GM23338 (cell line): ENCODE measurements around the gene RPL15. TPM values are rescaled to one million over a fixed set of nuclear protein-coding genes. Genes with fewer than 3 reads are reported as not detected.
A peak's percentile ranks its signal among the peaks of the same experiment; 100 is the strongest.

Experiments
- ATAC-seq: fragments of 200-7000 bp; cut with Tn5 transposase; 3 replicates; pipeline ENCODE4 v1.9.1; 2020
- DNase-seq: peaks from one replicate; pipeline ENCODE4 v3.0.0-alpha.2; 2015; ENCODE audit warnings: low spot score
- H2AFZ ChIP-seq: fragments of 200-600 bp; sonication (generic); 2 replicates; pipeline ENCODE4 v1.8.0; 2016; ENCODE audit warnings: antibody characterized with exemption, mild to moderate bottlenecking, moderate library complexity
- H3F3A ChIP-seq: fragments of 200-600 bp; sonication (generic); replicated peaks from 2 replicates; pipeline ENCODE4 v1.8.0; 2017; ENCODE audit warnings: antibody characterized with exemption, mixed run types, low read depth
- H3K27ac ChIP-seq: fragments of 200-600 bp; sonication (generic); 2 replicates; pipeline ENCODE4 v1.6.1; 2016; ENCODE audit warnings: low read depth
- H3K27me3 ChIP-seq: fragments of 200-600 bp; sonication (generic); 2 replicates; pipeline ENCODE4 v1.8.0; 2016; ENCODE audit warnings: mild to moderate bottlenecking, mixed run types, moderate library complexity; ENCODE audit not compliant: insufficient read depth
- H3K36me3 ChIP-seq: fragments of 200-600 bp; sonication (generic); 2 replicates; pipeline ENCODE4 v1.8.0; 2016; ENCODE audit warnings: mild to moderate bottlenecking; ENCODE audit not compliant: insufficient read depth
- H3K4me1 ChIP-seq: fragments of 200-600 bp; sonication (generic); 2 replicates; pipeline ENCODE4 v1.8.0; 2016; ENCODE audit warnings: mild to moderate bottlenecking, moderate library complexity; ENCODE audit not compliant: insufficient read depth
- H3K4me2 ChIP-seq: fragments of 200-600 bp; sonication (generic); 2 replicates; pipeline ENCODE4 v1.7.1; 2017; ENCODE audit warnings: mixed run types
- H3K4me3 ChIP-seq: fragments of 200-600 bp; sonication (generic); 2 replicates; pipeline ENCODE4 v1.6.1; 2016; ENCODE audit warnings: mixed run types
- H3K79me2 ChIP-seq: fragments of 200-600 bp; sonication (generic); replicated peaks from 2 replicates; pipeline ENCODE4 v1.8.0; 2017; ENCODE audit warnings: mild to moderate bottlenecking; ENCODE audit not compliant: insufficient read depth
- H3K9me2 ChIP-seq: fragments of 200-600 bp; sonication (generic); 2 replicates; pipeline ENCODE4 v1.8.0; 2017; ENCODE audit not compliant: insufficient read depth
- H4K20me1 ChIP-seq: fragments of 200-600 bp; sonication (generic); replicated peaks from 2 replicates; pipeline ENCODE4 v1.8.0; 2017; ENCODE audit warnings: mild to moderate bottlenecking; ENCODE audit not compliant: insufficient read depth
- H3K27ac Mint-ChIP-seq: 2 replicates; pipeline ENCODE4 v1.8.0; 2020; ENCODE audit warnings: inconsistent platforms, mild to moderate bottlenecking, moderate library complexity, mixed read lengths
- H3K27me3 Mint-ChIP-seq: 3 replicates; pipeline ENCODE4 v1.8.0; 2022; ENCODE audit warnings: low read depth, mild to moderate bottlenecking, moderate library complexity, mixed read lengths, inconsistent platforms; ENCODE audit not compliant: insufficient read depth, poor library complexity
- H3K36me3 Mint-ChIP-seq: 3 replicates; pipeline ENCODE4 v1.8.0; 2021; ENCODE audit warnings: low read depth, mild to moderate bottlenecking, inconsistent platforms, moderate library complexity, mixed read lengths
- H3K4me1 Mint-ChIP-seq: 3 replicates; pipeline ENCODE4 v1.8.0; 2020; ENCODE audit warnings: mild to moderate bottlenecking, inconsistent platforms, mixed read lengths
- H3K4me3 Mint-ChIP-seq: 3 replicates; pipeline ENCODE4 v1.8.0; 2021; ENCODE audit warnings: moderate library complexity, mild to moderate bottlenecking, inconsistent platforms, mixed read lengths
- H3K9me3 Mint-ChIP-seq: 3 replicates; pipeline ENCODE4 v1.8.0; 2020; ENCODE audit warnings: moderate library complexity, mild to moderate bottlenecking, inconsistent platforms, mixed read lengths
- CREB1 ChIP-seq: fragments of 250-450 bp; sonication (Bioruptor Pico); IDR thresholded peaks from 2 replicates; pipeline ENCODE4 v1.5.0; 2020; ENCODE audit warnings: low read depth, mild to moderate bottlenecking, moderate library complexity
- CTCF ChIP-seq, 2 experiments: fragments of 200-600 bp in 1 of 2; sonication (generic) in 1 of 2; conservative IDR thresholded peaks; 2 replicates each; pipeline versions ENCODE4 v1.5.1 to v1.6.1; 2016 to 2017; ENCODE audit warnings: antibody characterized with exemption in 2 of 2, low read depth in 2 of 2, mild to moderate bottlenecking in 2 of 2, moderate library complexity in 1 of 2
- ETS1 ChIP-seq: IDR thresholded peaks from 2 replicates; pipeline ENCODE4 v1.6.1; 2016; ENCODE audit warnings: antibody characterized with exemption
- EZH2 ChIP-seq: fragments of 200-600 bp; sonication (generic); IDR thresholded peaks from one replicate; pipeline ENCODE4 v1.8.0; 2017; ENCODE audit warnings: antibody characterized with exemption, mild to moderate bottlenecking, low read depth; ENCODE audit not compliant: unreplicated experiment
- EZH2phosphoT487 ChIP-seq: fragments of 200-600 bp; sonication (generic); IDR thresholded peaks from one replicate; pipeline ENCODE4 v1.8.1; 2018; ENCODE audit warnings: antibody characterized with exemption; ENCODE audit not compliant: unreplicated experiment
- JUNB ChIP-seq: IDR thresholded peaks from one replicate; pipeline ENCODE4 v1.6.1; 2016; ENCODE audit warnings: antibody characterized with exemption; ENCODE audit not compliant: unreplicated experiment
- NANOG ChIP-seq: IDR thresholded peaks from 2 replicates; pipeline ENCODE4 v1.6.1; 2016; ENCODE audit warnings: antibody characterized with exemption, borderline replicate concordance
- POLR2AphosphoS5 ChIP-seq: IDR thresholded peaks from 2 replicates; pipeline ENCODE4 v1.6.1; 2016; ENCODE audit warnings: antibody characterized with exemption, low read depth
- REST ChIP-seq: IDR thresholded peaks from one replicate; pipeline ENCODE4 v1.6.1; 2018; ENCODE audit warnings: antibody characterized with exemption; ENCODE audit not compliant: unreplicated experiment
- STAT1 ChIP-seq: IDR thresholded peaks from one replicate; pipeline ENCODE4 v1.6.1; 2016; ENCODE audit warnings: antibody characterized with exemption; ENCODE audit not compliant: unreplicated experiment
- ZNF114 ChIP-seq: fragments of 250-450 bp; sonication (Bioruptor Pico); IDR thresholded peaks from 2 replicates; pipeline ENCODE4 v1.5.0; 2020; ENCODE audit warnings: mild to moderate bottlenecking, moderate library complexity
- ZNF331 ChIP-seq: fragments of 250-450 bp; sonication (Bioruptor Pico); IDR thresholded peaks from 2 replicates; pipeline ENCODE4 v1.5.0; 2020; ENCODE audit warnings: low read depth, mild to moderate bottlenecking, moderate library complexity
- ZNF462 ChIP-seq: fragments of 250-450 bp; sonication (Bioruptor Pico); IDR thresholded peaks from 2 replicates; pipeline ENCODE4 v1.5.0; 2020; ENCODE audit warnings: mild to moderate bottlenecking, moderate library complexity
- polyA plus RNA-seq: library from polyadenylated mRNA; unstranded; fragments of >200 nt; fragmentation: Nextera tagmentation; extraction: Ambion mirVana; gene quantifications from 2 replicates; pipeline ENCODE4 v1.2.1, GENCODE V29; 2016
- total RNA-seq: library from RNA; depleted of rRNA; stranded (reverse); fragments of >200 nt; shearing (Covaris generic); gene quantifications from 2 replicates; pipeline ENCODE4 v1.2.3, GENCODE V29; 2014

Gene RPL15
- total and polyA plus RNA-seq, 2 experiments from 2014 or later = 2,868 to 3,117 TPM

- peak overlapping the region; percentile 73 for H2AFZ ChIP-seq
- ATAC-seq (peak; percentile 65), DNase-seq (no peak)
- no peak overlapping the region for H3K27ac Mint-ChIP-seq
- H3F3A ChIP-seq = peaks cover 23% of the 10 kb centered on the region
- H3K9me3 Mint-ChIP-seq = no peaks in the 10 kb centered on the region
- H3K4me1 Mint-ChIP-seq = peaks cover 28% of the 10 kb centered on the region
- H3K79me2 ChIP-seq = peaks cover 72% of the 10 kb centered on the region
- peaks cover 21% of the 10 kb centered on the region for H3K36me3 ChIP-seq
- H3K27ac ChIP-seq = no peak overlapping the region
- peaks cover 45% of the 10 kb centered on the region for H3K36me3 Mint-ChIP-seq
- peak overlapping the region; percentile 100 for H3K4me3 Mint-ChIP-seq
- H3K27me3 Mint-ChIP-seq = peaks cover 22% of the 10 kb centered on the region
- H4K20me1 ChIP-seq = peaks cover 14% of the 10 kb centered on the region
- H3K4me1 ChIP-seq = peaks cover 21% of the 10 kb centered on the region
- no peaks in the 10 kb centered on the region for H3K9me2 ChIP-seq
- H3K4me3 ChIP-seq = peak overlapping the region; percentile 91
- TF ChIP-seq CREB1 (CRISPR knock-in tag) (no peak), STAT1 (no peak), REST (no peak), EZH2phosphoT487 (no peak), JUNB (no peak), EZH2 (no peak), CTCF (conservative IDR thresholded peaks at IDR 0.05; ENCODE audit: low read depth in 2 of 2) (no peak), ZNF114 (CRISPR knock-in tag) (no peak), POLR2AphosphoS5 (no peak), ETS1 (no peak), ZNF331 (CRISPR knock-in tag) (no peak), NANOG (no peak), ZNF462 (CRISPR knock-in tag) (no peak)
- H3K4me2 ChIP-seq = peak overlapping the region; percentile 90
- peaks cover 10% of the 10 kb centered on the region for H3K27me3 ChIP-seq
Measured at GRCh38 chr3:23916152-23916885, 613 bp upstream of the RPL15 start.
